ENCODE measurements around the gene SMAD5. TPM values are rescaled to one million over a fixed set of nuclear protein-coding genes. Genes with fewer than 3 reads are reported as not detected.

Gene SMAD5
- total and polyA plus RNA-seq, 2 experiments from 2014 or later: 37.5 to 56.6 TPM

DNA sequence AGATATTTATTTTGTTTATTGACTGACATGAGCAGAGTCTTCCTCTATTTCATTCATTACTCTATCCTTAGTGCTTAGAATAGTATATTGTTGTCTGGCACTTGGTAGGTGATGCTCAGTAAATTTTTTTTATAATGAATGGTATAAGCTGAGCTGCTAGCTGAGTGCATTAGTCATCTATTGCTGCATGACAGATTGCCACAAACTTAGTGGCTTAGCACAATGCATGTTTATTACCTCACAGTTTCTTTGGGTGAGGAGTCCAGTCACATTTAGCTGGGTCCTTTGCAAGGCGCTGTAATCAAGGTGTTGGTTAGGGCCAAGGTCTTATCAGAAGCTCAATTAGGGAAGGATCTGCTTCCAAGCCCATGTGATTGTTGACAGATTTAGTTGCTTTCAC is 23.1 kb downstream of the SMAD5 start:
- Histone ChIP-seq H3K9me2 (ENCODE audit: insufficient read depth) (no peaks in the 10 kb centered on the region), H3K4me1 (ENCODE audit: insufficient read depth) (no peaks in the 10 kb centered on the region), H3K4me2 (no peak overlapping the region), H4K20me1 (replicated peaks; ENCODE audit: insufficient read depth) (peaks cover 37% of the 10 kb centered on the region), H2AFZ (no peak overlapping the region), H3K36me3 (ENCODE audit: insufficient read depth) (peaks cover 35% of the 10 kb centered on the region; the same call in 1 of the 2 replicates), H3K27me3 (ENCODE audit: insufficient read depth) (no peaks in the 10 kb centered on the region), H3K4me3 (no peak overlapping the region), H3K79me2 (replicated peaks; ENCODE audit: insufficient read depth) (peaks cover 82% of the 10 kb centered on the region), H3F3A (replicated peaks; ENCODE audit: low read depth) (no peaks in the 10 kb centered on the region), H3K27ac (ENCODE audit: low read depth) (no peak overlapping the region)
- DNase-seq (ENCODE audit: low spot score): no peak
- TF ChIP-seq CREB1 (CRISPR knock-in tag; IDR thresholded peaks at IDR 0.05; ENCODE audit: low read depth): no peak
- no peak for TF ChIP-seq EZH2phosphoT487 (IDR thresholded peaks at IDR 0.05; ENCODE audit: unreplicated experiment)
- TF ChIP-seq EZH2 (IDR thresholded peaks at IDR 0.05; ENCODE audit: low read depth, unreplicated experiment): no peak
- TF ChIP-seq, protein P1, sequence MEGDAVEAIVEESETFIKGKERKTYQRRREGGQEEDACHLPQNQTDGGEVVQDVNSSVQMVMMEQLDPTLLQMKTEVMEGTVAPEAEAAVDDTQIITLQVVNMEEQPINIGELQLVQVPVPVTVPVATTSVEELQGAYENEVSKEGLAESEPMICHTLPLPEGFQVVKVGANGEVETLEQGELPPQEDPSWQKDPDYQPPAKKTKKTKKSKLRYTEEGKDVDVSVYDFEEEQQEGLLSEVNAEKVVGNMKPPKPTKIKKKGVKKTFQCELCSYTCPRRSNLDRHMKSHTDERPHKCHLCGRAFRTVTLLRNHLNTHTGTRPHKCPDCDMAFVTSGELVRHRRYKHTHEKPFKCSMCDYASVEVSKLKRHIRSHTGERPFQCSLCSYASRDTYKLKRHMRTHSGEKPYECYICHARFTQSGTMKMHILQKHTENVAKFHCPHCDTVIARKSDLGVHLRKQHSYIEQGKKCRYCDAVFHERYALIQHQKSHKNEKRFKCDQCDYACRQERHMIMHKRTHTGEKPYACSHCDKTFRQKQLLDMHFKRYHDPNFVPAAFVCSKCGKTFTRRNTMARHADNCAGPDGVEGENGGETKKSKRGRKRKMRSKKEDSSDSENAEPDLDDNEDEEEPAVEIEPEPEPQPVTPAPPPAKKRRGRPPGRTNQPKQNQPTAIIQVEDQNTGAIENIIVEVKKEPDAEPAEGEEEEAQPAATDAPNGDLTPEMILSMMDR (conservative IDR thresholded peaks at IDR 0.05; ENCODE audit: low read depth in 2 of 2): no peak
- TF ChIP-seq REST (IDR thresholded peaks at IDR 0.05; ENCODE audit: unreplicated experiment): no peak
- TF ChIP-seq ZNF331 (CRISPR knock-in tag; IDR thresholded peaks at IDR 0.05; ENCODE audit: low read depth): no peak
- no peak for TF ChIP-seq STAT1 (IDR thresholded peaks at IDR 0.05; ENCODE audit: unreplicated experiment)
- TF ChIP-seq NANOG (IDR thresholded peaks at IDR 0.05; ENCODE audit: borderline replicate concordance): no peak
- no peak for TF ChIP-seq ETS1 (IDR thresholded peaks at IDR 0.05)
- TF ChIP-seq POLR2AphosphoS5 (IDR thresholded peaks at IDR 0.05; ENCODE audit: low read depth): no peak
- no peak for TF ChIP-seq JUNB (IDR thresholded peaks at IDR 0.05; ENCODE audit: unreplicated experiment)
- TF ChIP-seq ZNF462 (CRISPR knock-in tag; IDR thresholded peaks at IDR 0.05): no peak
- no peak for TF ChIP-seq ZNF114 (CRISPR knock-in tag; IDR thresholded peaks at IDR 0.05)
- H3K9me3 Mint-ChIP-seq: peaks cover 6% of the 10 kb centered on the region; the same call in 2 of the 3 replicates
- no peak for ATAC-seq
- H3K27me3 Mint-ChIP-seq (ENCODE audit: insufficient read depth, low read depth, poor library complexity): no peaks in the 10 kb centered on the region
- no peak overlapping the region for H3K27ac Mint-ChIP-seq
- peaks cover 52% of the 10 kb centered on the region for H3K36me3 Mint-ChIP-seq (ENCODE audit: low read depth)
- H3K4me1 Mint-ChIP-seq: no peaks in the 10 kb centered on the region
- no peak overlapping the region for H3K4me3 Mint-ChIP-seq
